Glomerular endothelial cell (primary cell): ENCODE data around the gene RRBP1. TPM values are rescaled to one million over a fixed set of nuclear protein-coding genes. Genes with fewer than 3 reads are reported as not detected.

Source experiments
- DNase-seq: peaks from one replicate; pipeline ENCODE4 v3.0.0-alpha.2; 2011; ENCODE audit warnings: low read depth, low spot score; ENCODE audit errors: extremely low read depth
- total RNA-seq: library from RNA; depleted of rRNA; stranded (reverse); fragments of >200 nt; gene quantifications from 2 replicates; pipeline ENCODE4 v1.2.3, GENCODE V29; 2015

The RRBP1 gene
- total RNA-seq, 1 donor from 2014 or later: 254 TPM

DNA sequence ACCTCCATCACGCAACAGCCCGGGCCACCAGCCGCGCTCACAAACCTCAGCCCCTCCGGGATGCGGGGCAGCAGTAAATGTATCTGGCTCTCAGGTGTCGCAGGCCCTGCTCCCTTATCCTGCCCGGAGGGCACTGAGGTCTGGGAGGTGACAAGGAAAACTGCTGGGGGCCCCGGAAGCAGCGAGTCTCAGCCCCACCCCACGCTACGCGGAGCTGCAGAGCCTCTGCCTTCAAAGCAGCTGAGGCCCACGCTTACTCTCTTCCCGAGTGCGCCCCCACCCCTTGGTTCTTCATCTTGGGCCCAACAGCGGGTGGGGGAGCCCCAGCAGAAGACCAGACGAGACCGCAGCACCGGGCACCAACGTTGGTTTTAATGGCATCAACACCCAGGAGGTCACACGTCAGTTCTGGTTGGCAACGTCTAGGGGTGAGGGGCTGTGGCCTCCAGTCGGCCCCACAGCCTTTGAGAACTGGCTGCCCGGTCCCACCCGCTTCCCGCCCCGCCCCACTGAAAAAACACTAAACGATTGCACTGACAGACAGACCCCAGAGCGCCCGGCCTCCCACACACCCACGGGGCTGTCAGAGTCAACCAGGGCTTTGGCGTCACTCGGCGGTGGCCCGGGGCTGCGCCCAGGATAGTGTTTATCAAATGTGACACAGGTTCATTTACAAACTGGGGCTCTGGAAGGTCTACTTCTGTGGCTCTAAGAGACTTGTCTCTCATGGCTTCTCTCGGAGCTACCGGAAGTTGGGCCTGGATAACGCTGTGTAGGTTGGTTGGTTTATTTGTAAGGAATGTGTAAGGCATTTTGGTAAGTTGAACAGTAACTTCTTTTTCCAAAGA is 68.5 kb downstream of the RRBP1 start:
- no peak for DNase-seq

DNA sequence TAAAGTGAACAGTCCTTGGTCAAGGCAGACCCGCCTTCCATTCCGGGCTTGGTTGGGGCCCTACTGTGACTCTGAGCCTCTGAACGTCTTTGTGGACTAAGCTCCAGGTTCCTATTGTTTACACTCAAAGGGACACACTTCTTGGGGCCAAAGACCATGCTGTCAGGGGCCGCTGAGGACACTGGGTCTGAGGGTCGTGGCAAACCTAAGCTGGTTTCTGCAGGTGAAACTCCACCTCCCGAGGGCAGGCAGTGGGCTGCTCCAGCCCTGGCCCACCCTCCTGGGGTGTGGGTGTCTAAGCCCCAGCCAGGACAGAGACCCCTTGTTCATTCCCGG is 69.1 kb downstream of the RRBP1 start:
- DNase-seq: no peak

DNA sequence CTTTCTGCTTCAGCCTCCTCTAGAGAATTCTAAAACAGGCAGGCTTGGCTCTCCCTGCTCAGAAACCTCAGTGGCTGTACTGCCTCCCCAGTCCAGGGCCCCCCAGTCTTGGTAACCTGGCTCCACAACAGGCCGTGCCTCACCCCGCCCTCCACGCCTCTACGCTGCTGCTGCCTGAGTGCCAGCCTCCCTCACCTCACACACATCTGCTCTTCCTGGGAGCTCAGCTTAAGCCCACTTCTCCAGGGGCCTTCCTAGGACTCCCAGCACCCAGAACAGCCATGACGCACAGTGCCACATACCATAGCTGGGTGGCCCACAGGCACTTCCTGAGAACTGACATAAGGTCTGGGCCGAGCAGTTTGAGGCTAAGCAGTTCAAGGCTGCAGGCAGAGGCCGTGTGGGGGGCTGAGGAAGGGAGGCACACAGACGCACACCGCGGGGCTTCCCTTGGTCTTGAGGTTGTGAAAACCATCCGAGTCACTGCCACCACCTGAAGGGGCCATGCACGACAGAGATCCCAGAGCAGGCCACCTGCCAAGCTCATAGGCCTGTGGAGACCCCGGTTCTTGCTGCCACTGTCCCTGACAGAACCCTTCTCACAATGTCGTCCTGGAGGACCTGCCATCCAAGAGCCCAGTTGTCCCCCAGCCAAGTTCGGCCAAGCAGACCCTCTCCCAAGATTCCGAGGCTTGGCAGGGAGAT is 69.6 kb downstream of the RRBP1 start:
- DNase-seq: no peak

DNA sequence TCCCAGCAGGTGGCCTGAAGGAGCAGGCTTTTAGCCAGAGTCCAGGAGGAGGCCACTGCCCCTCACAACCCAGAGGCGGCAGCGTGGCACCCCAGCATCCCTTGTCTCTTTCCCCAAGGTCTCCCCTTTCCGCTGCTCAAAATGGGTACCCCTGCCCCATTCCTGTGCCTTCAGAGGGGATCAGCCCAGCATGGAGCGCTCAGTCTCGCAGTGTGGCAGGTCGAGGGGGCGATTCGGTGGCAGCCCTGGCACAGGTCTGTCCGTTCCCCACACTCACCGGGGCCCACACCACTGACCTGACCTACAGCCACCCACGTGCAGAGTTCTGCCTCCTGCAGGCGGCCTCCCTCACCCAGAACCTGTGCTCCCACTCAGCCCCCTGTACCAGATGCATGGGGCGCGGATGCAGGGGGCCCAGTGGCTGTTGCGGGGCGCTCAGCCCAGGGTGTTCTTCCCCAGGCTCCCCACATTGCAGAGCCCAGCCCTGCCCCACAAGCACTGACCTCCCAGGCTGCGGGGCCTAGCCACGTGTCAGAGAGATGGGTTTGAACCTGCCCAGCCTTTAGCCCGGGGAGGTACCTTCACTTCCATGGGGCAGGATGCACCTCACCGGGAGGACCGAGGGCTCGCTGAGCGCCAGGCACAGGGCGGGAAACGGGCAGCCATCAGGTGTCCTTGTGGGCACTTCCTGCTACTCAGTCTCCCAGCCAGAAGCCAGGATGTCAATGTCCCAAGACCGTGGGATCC is 70.3 kb downstream of the RRBP1 start:
- no peak for DNase-seq

DNA sequence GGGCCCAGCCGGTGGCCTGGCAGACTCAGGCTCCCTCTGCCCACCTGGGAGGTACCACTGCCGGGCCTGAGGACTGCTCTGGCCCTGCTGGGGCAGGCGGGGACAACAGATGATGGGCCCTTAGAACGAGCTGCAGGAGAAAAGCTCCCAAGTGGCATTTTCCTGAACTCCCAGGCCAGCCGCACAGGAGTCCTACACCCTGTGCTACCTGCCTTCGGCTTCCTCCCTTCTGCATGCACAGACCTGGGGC is 70.8 kb downstream of the RRBP1 start:
- DNase-seq: no peak

DNA sequence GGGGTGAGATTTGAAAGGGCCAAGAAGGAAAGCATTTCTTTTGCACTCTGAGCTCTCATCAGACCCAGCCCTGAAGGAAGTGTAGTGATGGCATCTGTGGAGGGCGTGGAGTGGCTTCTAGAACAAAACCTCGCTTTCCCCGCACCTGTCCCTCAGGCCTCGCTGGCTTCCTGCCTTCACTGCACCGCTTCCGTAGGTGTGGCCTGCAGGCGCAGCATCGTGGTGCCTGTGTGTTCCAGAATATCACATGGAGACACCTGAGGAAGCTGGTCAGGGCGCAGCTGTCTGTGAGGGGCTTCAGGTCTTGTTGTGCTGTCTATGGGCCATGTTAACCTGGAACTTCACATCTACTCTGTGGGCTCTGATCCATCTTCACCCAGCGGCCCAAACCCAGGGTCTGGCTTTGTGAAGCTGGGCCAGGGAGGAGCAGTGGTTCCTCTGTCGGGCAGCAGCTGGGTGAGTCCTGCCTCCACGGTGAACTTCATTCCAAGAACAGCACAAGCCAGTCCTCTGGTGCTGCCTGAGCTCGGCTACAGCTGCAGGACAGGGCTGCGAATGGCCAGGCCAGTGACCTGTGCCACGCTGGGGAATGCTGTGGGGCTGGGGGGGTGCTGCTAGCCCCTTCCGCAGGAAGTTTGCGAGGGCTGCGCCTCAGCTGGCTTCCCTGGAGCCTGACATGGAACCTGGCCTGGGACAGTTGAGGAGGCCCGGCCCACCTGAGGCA is 71.3 kb downstream of the RRBP1 start:
- DNase-seq: no peak

DNA sequence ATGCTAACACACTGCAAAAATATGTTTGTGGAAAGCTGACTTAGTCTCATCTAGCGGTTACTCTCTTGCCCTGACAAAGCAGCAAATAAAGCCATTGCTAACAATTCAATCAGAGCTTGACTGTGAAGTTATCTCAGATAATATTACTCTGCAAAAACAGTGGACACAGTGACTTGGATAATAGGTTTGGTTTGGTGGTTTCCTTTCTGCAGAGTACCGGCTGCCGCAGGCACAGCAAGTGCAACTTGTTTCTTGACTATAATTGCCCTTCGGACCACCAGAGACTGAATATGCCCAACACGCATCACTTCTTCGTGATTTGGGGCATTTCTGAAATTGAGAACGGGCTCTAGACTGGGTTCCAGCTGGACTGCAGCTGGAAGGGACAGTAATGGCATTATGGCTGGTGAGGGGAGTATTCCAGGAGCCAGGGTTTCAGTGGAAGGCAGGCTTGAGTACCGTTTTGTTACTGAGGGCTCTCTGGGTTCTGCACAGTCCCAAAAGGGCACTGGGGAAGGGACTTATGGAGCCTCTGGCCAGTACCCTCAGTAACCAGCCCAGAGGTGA is 72.1 kb downstream of the RRBP1 start:
- no peak for DNase-seq

DNA sequence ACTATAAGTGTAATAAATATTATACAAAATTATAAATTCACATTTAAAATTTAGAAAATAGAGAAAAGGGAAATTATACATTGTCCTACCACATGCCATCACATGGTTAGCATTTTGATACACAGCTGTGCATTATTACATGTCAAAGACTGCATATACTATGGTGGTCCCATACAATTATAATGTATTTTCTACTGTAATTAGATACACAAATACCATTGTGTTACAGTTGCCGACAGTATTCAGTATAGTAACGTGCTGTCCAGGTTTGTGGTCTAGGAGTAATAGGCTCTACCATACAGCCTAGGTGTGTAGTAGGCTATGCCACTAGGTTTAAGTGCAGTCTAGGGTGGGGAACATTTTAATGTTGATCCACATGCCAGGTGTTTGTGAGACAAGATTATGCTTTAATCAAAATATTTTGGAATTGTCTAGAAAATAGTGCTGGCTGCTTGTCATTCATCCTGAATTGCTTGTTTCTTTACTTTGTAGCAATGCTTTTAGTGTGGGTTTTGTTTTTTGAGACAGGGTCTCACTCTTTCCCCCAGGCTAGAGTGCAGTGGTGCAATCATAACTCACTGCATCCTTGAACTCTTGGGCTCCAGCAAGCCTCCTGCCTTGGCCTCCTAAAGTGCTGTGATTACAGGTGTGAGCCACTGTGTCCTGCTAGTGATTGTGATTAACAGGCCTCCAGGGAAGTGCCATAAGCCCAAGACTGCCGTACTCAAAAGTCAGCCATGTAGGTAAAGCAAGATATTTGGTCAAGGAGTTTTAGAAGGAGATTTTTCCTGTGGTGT is 73.1 kb downstream of the RRBP1 start:
- no peak for DNase-seq

DNA sequence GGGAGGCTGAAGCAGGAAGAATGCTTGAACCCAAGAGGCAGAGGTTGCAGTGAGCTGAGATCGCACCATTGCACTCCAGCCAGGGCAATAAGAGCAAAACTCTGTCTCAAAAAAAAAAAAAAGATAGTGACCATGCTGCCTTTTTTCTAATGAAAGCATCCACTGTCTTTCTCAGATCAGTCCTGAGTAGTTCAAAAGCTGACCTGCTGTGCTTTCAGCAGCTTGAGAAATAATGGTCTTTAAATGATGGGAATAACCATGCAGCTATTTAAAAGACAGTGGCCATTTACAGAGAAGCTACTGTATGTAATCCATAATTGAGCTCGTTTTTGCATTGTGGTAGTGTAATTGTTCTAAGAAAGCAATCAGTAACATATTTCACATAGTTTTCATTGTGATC is 76.0 kb downstream of the RRBP1 start:
- DNase-seq: no peak

DNA sequence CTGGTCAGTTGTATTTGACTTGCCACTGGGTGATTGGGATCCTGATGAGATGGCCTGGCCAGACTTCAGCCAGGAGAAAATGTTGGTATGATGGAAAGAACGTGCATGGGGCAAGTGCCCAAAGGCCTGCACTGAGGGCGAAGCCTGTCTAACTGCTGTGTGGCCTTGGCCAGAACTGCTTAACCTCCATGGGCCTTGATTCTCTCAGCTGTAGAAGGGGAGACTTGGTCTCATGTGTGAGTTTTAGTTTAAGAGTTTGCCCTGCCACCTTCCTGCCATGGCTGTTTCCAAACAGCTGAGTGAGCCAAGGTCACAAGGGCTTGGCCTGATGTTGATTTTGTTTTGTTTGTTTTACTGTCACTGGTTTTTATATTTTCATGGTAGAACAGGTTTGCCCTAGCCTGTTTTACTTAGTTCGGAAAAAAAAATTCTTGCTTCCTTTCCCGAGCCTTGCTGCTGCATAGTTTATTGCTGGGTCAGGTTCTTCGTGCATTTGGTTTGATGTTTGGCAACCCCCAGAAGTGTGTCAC is 76.8 kb downstream of the RRBP1 start:
- DNase-seq: no peak

DNA sequence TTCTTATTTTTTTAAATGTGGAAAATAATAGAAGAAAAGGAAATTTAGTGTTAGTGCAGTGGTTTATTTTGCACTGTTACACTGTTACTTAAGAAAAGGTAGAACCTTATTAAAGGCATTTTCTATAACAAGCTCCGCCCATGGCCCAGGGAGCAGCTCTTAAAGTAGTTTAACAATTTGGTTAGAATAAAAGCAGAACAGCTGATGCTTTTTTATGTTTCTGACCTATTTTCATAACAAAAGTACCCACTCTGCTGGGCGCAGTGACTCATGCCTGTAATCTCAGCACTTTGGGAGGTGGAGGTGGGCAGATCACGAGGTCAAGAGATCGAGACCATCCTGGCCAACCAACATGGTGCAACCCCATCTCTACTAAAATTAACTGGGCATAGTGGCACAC is 79.5 kb downstream of the RRBP1 start:
- no peak for DNase-seq

DNA sequence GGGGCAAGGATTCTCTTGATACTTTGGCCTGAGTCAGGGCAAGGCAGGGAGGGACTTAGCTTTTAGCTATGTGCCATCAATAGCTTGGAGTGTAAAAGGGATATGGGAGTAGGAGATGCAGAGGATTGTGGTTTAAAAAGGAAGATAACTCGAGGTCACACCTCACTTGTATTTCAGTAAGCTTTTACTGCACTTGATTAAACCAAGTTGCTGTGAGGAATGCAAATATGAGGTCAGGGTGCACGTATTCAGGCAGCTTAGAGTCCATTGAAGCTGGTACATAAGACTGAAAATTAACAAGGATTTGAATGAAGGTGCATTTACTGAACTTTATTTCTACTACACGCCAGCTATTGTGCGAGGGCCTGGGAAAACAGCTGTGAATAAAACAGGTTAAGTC is 80.1 kb downstream of the RRBP1 start:
- DNase-seq: no peak

DNA sequence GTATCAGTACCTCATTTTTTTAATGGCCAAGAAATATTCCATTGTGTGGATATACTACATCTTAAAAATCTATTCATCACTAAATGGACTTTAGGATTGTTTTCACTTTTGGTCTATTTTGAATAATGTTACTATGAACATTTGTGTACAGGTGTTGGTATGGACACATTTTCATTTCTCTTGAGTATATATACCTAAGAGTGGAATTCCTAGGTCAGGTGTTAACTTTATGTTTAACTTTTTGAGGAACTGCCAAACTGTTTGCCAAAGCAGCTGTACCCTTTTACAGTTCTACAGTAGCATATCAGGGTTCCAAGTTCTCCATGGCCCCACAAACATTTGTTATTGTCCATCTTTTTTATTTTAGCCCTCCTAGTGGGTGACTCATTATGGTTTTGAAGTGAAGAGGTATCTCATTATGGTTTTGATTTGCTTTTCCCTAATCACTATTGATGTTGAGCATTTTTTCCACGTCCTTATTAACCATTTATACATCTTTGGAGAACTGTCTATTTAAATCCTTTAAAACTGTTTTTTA is 84.0 kb downstream of the RRBP1 start:
- no peak for DNase-seq

DNA sequence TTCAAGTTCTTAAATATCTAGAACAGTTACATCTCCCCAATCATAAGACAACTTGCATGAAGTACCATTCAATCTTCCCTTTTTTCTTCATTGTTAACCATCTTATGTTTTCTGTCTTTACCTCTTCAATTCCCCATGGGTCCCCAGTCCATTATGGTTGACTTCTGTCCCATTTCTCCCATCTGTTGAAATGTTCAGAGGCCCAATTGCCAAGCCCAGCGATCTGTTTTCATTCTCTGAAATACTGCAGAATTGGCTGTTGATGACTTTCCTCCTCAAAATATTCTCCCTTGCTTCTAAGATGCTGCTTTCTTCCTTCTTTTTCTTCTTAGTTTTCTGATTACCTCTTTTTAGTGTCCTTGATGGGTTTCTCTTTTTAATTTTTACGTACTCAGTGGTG is 86.2 kb downstream of the RRBP1 start:
- DNase-seq: no peak

DNA sequence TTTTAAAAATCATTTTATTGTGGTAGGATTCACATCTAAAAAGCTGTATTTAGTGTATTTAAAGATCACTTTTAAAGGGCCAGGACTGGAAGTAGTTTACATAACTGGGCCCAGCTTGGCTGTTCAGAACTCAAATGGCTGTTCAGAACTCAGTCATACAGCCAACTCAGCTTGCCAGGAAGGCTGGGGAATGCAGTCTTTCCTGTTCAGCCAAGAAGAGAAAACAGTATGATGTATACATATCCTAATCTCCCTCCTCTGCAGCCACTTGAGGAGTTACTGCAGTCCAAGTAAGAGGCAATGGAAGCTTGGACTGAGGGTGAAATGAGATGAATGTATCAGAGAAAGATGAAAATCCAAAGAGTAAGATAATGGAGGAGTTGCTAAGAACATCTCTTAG is 87.6 kb downstream of the RRBP1 start:
- no peak for DNase-seq

DNA sequence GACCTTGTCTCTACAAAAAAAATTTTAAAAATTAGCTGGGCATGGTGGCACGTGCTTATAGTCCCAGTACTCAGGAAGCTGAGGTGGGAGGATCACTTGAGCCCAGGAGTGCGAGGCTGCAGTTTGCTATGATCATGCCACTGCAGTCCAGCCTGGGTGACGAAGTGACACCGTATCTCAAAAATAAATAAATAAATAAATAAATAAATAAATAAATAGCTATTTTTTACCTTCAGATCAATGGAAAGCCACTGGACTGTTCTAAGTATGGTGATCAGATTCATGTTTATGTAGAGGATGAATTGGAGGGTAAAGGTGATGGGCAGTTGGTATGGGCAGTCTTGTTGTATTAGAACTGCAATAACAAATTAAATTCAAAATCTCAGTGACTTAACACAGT is 88.1 kb downstream of the RRBP1 start:
- DNase-seq: no peak

DNA sequence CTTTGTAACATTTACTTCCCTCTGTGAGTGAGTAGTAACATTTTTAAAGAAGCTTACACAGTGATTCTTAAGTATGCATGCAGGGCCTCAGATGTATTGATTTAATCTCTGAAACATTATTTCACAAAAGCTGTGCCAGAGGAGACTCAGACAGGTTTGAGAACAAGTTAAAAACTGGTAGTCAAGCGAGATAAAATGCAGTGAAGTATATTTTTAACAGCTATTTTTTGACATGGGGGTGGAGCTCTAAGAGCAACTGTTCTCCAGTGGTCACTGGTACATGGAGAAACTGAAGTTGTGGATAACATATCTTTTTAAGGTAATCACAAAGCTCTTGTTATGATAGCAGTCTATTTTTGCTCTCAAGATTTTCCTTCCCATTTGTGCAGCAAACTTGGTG is 91.8 kb downstream of the RRBP1 start:
- no peak for DNase-seq

DNA sequence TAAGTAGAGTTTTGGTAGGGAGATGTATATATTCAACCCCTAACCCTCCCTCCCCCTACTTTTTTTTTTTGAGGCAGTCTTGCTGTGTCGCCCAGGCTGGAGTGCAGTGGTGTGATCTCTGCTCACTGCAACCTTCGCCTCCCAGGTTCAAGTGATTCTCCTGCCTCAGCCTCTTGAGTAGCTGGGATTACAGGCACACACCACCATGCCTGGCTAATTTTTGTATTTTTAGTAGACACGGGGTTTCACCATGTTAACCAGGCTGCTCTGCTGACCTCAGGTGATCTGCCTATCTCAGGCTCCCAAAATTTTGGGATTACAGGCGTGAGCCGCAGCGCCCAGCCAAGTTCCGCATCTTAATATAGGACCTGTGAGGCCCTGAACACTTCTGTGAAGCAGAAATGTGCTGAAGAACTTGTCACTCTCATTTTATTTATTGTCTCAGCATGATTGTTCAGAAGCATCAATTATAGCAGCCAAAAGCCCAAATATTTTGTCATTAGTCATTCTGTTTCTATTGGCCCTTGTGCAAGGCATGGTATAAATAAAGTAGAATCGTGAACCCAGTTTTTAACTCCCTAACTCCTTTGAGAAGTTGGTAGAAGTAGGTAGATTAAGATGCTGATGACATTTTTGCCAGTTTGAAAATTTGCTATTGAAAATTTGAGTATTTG is 92.7 kb downstream of the RRBP1 start:
- DNase-seq: no peak

DNA sequence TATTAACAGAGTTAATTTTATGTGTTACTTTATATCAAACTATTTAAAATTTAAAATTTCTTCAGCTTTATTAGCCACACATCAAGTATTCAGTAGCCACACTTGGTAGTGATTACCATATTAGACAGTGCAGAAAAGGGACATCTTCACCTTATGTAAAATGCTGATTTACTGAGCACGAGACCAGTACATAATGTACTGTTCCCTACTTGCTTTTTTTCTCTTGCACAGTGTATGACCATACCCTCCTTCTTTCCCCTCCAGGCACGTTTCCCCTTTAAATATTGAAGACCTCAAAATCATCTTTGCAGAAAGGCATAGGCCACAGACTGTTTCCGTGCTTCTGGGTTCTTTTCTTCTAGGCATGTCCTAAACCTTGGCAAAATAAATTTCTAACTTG is 94.2 kb downstream of the RRBP1 start:
- DNase-seq: no peak
